K562 (cell line): ENCODE results near the gene SATB2. TPM values are rescaled to one million over a fixed set of nuclear protein-coding genes. Genes with fewer than 3 reads are reported as not detected.

Source experiments
- ELK1 ChIP-seq: sonication (generic); formaldehyde crosslinking; IDR thresholded peaks from 2 replicates; pipeline ENCODE4 v1.8.1; 2022; ENCODE audit warnings: missing genetic modification reagents
- ESRRA ChIP-seq: fragments of 450-650 bp; IDR thresholded peaks from 2 replicates; pipeline ENCODE4 v1.6.1; 2014; ENCODE audit warnings: low read depth, mild to moderate bottlenecking, moderate library complexity, borderline replicate concordance
- FOS ChIP-seq: IDR thresholded peaks from 3 replicates; pipeline ENCODE4 v1.6.1; 2011; ENCODE audit not compliant: insufficient read length; ENCODE audit errors: extremely low read depth
- FOXA3 ChIP-seq, 2 experiments: fragments of 450-650 bp in 1 of 2; sonication (generic) in 1 of 2; formaldehyde crosslinking; IDR thresholded peaks in 1 of 2; conservative IDR thresholded peaks in 1 of 2; 2 replicates each; pipeline versions ENCODE4 v1.4.0 to v1.8.0; 2020 to 2022; ENCODE audit warnings: mild to moderate bottlenecking in 2 of 2, missing genetic modification reagents in 1 of 2
- JUNB ChIP-seq: fragments of 450-650 bp; formaldehyde crosslinking; conservative IDR thresholded peaks from 2 replicates; pipeline ENCODE4 v1.4.0; 2020; ENCODE audit warnings: mild to moderate bottlenecking
- MCM7 ChIP-seq, 2 experiments: fragments of 450-650 bp; IDR thresholded peaks; 2 replicates each; pipeline ENCODE4 v1.6.1; 2016 to 2018
- PRPF4 ChIP-seq: fragments of 200-400 bp; formaldehyde crosslinking; IDR thresholded peaks from one replicate; pipeline ENCODE4 v1.6.1; 2017; ENCODE audit warnings: low read length, low read depth, mild to moderate bottlenecking; ENCODE audit not compliant: insufficient read depth, poor library complexity, severe bottlenecking
- USF1 ChIP-seq: sonication (generic); formaldehyde crosslinking; IDR thresholded peaks from 2 replicates; pipeline ENCODE4 v1.9.0; 2022; ENCODE audit warnings: mild to moderate bottlenecking, missing genetic modification reagents
- WHSC1 ChIP-seq: IDR thresholded peaks from one replicate; pipeline ENCODE4 v1.6.1; 2012; ENCODE audit warnings: low read length, control low read depth, inconsistent platforms
- ZNF121 ChIP-seq: sonication (generic); formaldehyde crosslinking; conservative IDR thresholded peaks from 2 replicates; pipeline ENCODE4 v1.8.0; 2022; ENCODE audit warnings: missing genetic modification reagents
- ZNF174 ChIP-seq: fragments of 250-450 bp; sonication (Bioruptor Pico); IDR thresholded peaks from 2 replicates; pipeline ENCODE4 v1.4.0; 2020; ENCODE audit warnings: mild to moderate bottlenecking
- ZNF79 ChIP-seq: fragments of 250-450 bp; sonication (Bioruptor Pico); IDR thresholded peaks from 2 replicates; pipeline ENCODE4 v1.4.0; 2020; ENCODE audit warnings: low read depth, mild to moderate bottlenecking, moderate library complexity
- polyA plus RNA-seq, 8 experiments: library from polyadenylated mRNA; depleted of rRNA in 4 of 8; stranded (reverse) in 5 of 8; unstranded in 3 of 8; fragments of >200 nt; fragmentation: Nextera tagmentation in 2 of 8; fragmentation: Illumina TruSeq in 1 of 8; extraction: Ambion mirVana in 2 of 8; extraction: Trizol in 1 of 8; gene quantifications; 2 replicates each; pipeline versions ENCODE4 v1.2.1 to v1.2.3, GENCODE V29; 2011 to 2014; ENCODE audit warnings: inconsistent platforms in 1 of 8, missing spikeins in 1 of 8
- total RNA-seq, 7 experiments: library from RNA; depleted of rRNA in 6 of 7; stranded (reverse); fragments of >200 nt in 6 of 7; fragmentation: Illumina TruSeq in 2 of 7; extraction: Trizol in 2 of 7; gene quantifications; 2 replicates each; pipeline versions ENCODE4 v1.2.1 to v1.2.3, GENCODE V29; 2011 to 2021; ENCODE audit warnings: low replicate concordance in 1 of 7

The SATB2 gene
- total and polyA plus RNA-seq, 9 of the 15 experiments (the other 6 are each of a cell fraction or from before 2014, with no cell fraction given): 4.5 to 34.0 (median 15.1) TPM

GRCh38 chr2:199449455-199449854, 8.3 kb downstream of the SATB2 start (continued):
- no peak for TF ChIP-seq USF1 (CRISPR knock-in tag)
- no peak for TF ChIP-seq ZNF174 (CRISPR knock-in tag)
- TF ChIP-seq WHSC1: no peak
- TF ChIP-seq ELK1 (CRISPR knock-in tag): no peak
- no peak for TF ChIP-seq ESRRA
- TF ChIP-seq ZNF79 (CRISPR knock-in tag): no peak
- TF ChIP-seq FOS: no peak
- TF ChIP-seq MCM7 (IDR thresholded peaks at IDR 0.05): no peak
- TF ChIP-seq FOXA3 (CRISPR knock-in tag; conservative IDR thresholded peaks at IDR 0.05 in 1 of 2, IDR thresholded peaks at IDR 0.05 in 1 of 2): no peak
- TF ChIP-seq JUNB (CRISPR knock-in tag): no peak
- no peak for TF ChIP-seq PRPF4
- TF ChIP-seq ZNF121 (CRISPR knock-in tag): no peak
